Hematopoietic multipotent progenitor cell treated with erythropoietin and hydrocortisone succinate and interleukin-3 and kit ligand, for 15 days (in vitro differentiated cells): ENCODE measurements around the gene NEK2.
A peak's percentile ranks its signal among the peaks of the same experiment; 100 is the strongest.
"Not testable (repeated sequence)": the region's sequence is repeated elsewhere in the genome, so short reads cannot be mapped to it uniquely, and the experiment has no call there.

Source experiments
- DNase-seq: peaks from one replicate; pipeline ENCODE4 v3.0.0-alpha.2; 2015; ENCODE audit warnings: low spot score

The NEK2 gene

GRCh38 chr1:211675230-211676105 is at the start of gene NEK2:
Gene NEK2, minus strand, starts transcription at chr1:211675621. Its CDS starts 142 bp downstream, at chr1:211675479.
- peak; percentile 82 for DNase-seq

- no peak for DNase-seq
Measured at GRCh38 chr1:211724687-211725196, 49.3 kb upstream of the NEK2 start.

- DNase-seq = no peak
Measured at GRCh38 chr1:211723273-211723672, 47.9 kb upstream of the NEK2 start.

GRCh38 chr1:211722277-211723175 is 47.1 kb upstream of the NEK2 start:
- DNase-seq = no peak

- DNase-seq = not testable (repeated sequence)
Measured at GRCh38 chr1:211716555-211716954, 41.1 kb upstream of the NEK2 start.

GRCh38 chr1:211715971-211716370 is 40.5 kb upstream of the NEK2 start:
- DNase-seq = no peak

- DNase-seq = no peak
Measured at GRCh38 chr1:211714154-211714553, 38.7 kb upstream of the NEK2 start.

GRCh38 chr1:211713231-211713630 is 37.8 kb upstream of the NEK2 start:
- DNase-seq = no peak

GRCh38 chr1:211711315-211711705 is 35.9 kb upstream of the NEK2 start:
- no peak for DNase-seq

- no peak for DNase-seq
Measured at GRCh38 chr1:211710566-211711314, 35.3 kb upstream of the NEK2 start.

- no peak for DNase-seq
Measured at GRCh38 chr1:211708926-211709325, 33.5 kb upstream of the NEK2 start.

- DNase-seq = no peak
Measured at GRCh38 chr1:211708006-211708405, 32.6 kb upstream of the NEK2 start.

- DNase-seq = no peak
Measured at GRCh38 chr1:211705467-211706091, 30.2 kb upstream of the NEK2 start.

GRCh38 chr1:211704543-211704942 is 29.1 kb upstream of the NEK2 start:
- no peak for DNase-seq

GRCh38 chr1:211703812-211704537 is 28.6 kb upstream of the NEK2 start:
- DNase-seq = no peak

- no peak for DNase-seq
Measured at GRCh38 chr1:211701733-211702132, 26.3 kb upstream of the NEK2 start.

- DNase-seq = no peak
Measured at GRCh38 chr1:211699059-211699458, 23.6 kb upstream of the NEK2 start.

GRCh38 chr1:211698161-211699026 is 23.0 kb upstream of the NEK2 start:
- peak; percentile 52 for DNase-seq

GRCh38 chr1:211697356-211697755 is 21.9 kb upstream of the NEK2 start:
- no peak for DNase-seq
